PC-3 (cell line): ENCODE data around the gene SPG7. TPM values are rescaled to one million over a fixed set of nuclear protein-coding genes. Genes with fewer than 3 reads are reported as not detected.

ENCODE experiments used
- ATAC-seq: fragments of 200-7000 bp; cut with Tn5 transposase; 2 replicates; pipeline ENCODE4 v1.9.1; 2020; ENCODE audit warnings: mild to moderate bottlenecking, moderate library complexity
- BruUV-seq: library from RNA; stranded (reverse); fragments of 400-500 nt; replicated peaks from 2 replicates; lab custom pipeline; 2021; lab: Mats Ljungman, UMichigan
- CTCF ChIA-PET: fragments of 300-600 bp; sonication (Branson Sonifier 250); formaldehyde crosslinking; loops from one replicate; lab custom pipeline; 2022; ENCODE audit warnings: antibody characterized with exemption; lab: Charles Lee
- POLR2A ChIA-PET: fragments of 300-600 bp; sonication (Branson Sonifier 250); formaldehyde crosslinking; loops from one replicate; lab custom pipeline; 2022; ENCODE audit warnings: antibody characterized with exemption; ENCODE audit not compliant: unreplicated experiment; lab: Charles Lee
- DNase-seq: peaks from one replicate; pipeline ENCODE4 v3.0.0-alpha.2; 2015
- H2AFZ ChIP-seq: fragments of 300-600 bp; sonication (generic); 2 replicates; pipeline ENCODE4 v1.6.0; 2016; ENCODE audit warnings: antibody characterized with exemption, low read length
- H3F3A ChIP-seq: fragments of 300-600 bp; sonication (generic); one replicate; pipeline ENCODE4 v1.6.0; 2017; ENCODE audit warnings: antibody characterized with exemption, low read length, control low read depth, mild to moderate bottlenecking; ENCODE audit not compliant: unreplicated experiment
- H3K27ac ChIP-seq: fragments of 300-600 bp; sonication (generic); 2 replicates; pipeline ENCODE4 v1.5.1; 2016; ENCODE audit warnings: mild to moderate bottlenecking, low read length
- H3K27me3 ChIP-seq: fragments of 300-600 bp; sonication (generic); 2 replicates; pipeline ENCODE4 v1.6.1; 2016; ENCODE audit warnings: low read length, mixed read lengths
- H3K36me3 ChIP-seq: fragments of 300-600 bp; sonication (generic); 2 replicates; pipeline ENCODE4 v1.6.1; 2016; ENCODE audit warnings: low read depth, mixed run types, low read length, mixed read lengths
- H3K4me1 ChIP-seq: fragments of 300-600 bp; sonication (generic); 2 replicates; pipeline ENCODE4 v1.5.1; 2016; ENCODE audit warnings: low read length; ENCODE audit not compliant: insufficient read depth
- H3K4me2 ChIP-seq: fragments of 300-600 bp; sonication (generic); 2 replicates; pipeline ENCODE4 v1.6.0; 2016; ENCODE audit warnings: low read length
- H3K4me3 ChIP-seq: fragments of 300-600 bp; sonication (generic); 2 replicates; pipeline ENCODE4 v1.5.1; 2016; ENCODE audit warnings: mild to moderate bottlenecking, low read length, mixed read lengths
- H3K79me2 ChIP-seq: fragments of 300-600 bp; sonication (generic); 2 replicates; pipeline ENCODE4 v1.6.1; 2017; ENCODE audit warnings: low read length, mixed read lengths
- H3K9ac ChIP-seq: fragments of 300-600 bp; sonication (generic); 2 replicates; pipeline ENCODE4 v1.6.0; 2016; ENCODE audit warnings: mild to moderate bottlenecking, low read length
- H3K9me2 ChIP-seq: fragments of 300-600 bp; sonication (generic); replicated peaks from 2 replicates; pipeline ENCODE4 v1.6.1; 2016; ENCODE audit warnings: mixed run types, low read length, mixed read lengths
- H3K9me3 ChIP-seq: fragments of 300-600 bp; sonication (generic); 2 replicates; pipeline ENCODE4 v1.6.1; 2016; ENCODE audit warnings: low read length, mixed read lengths
- H4K20me1 ChIP-seq: fragments of 300-600 bp; sonication (generic); 2 replicates; pipeline ENCODE4 v1.6.1; 2016; ENCODE audit warnings: low read length, mixed read lengths
- EZH2 ChIP-seq: fragments of 300-600 bp; sonication (generic); IDR thresholded peaks from one replicate; pipeline ENCODE4 v1.6.1; 2017; ENCODE audit warnings: antibody characterized with exemption, mild to moderate bottlenecking, low read length; ENCODE audit not compliant: unreplicated experiment
- EZH2phosphoT487 ChIP-seq: fragments of 300-600 bp; sonication (generic); IDR thresholded peaks from 2 replicates; pipeline ENCODE4 v1.6.1; 2018; ENCODE audit warnings: mild to moderate bottlenecking, antibody characterized with exemption, low read length, borderline replicate concordance
- intact Hi-C: fragments of 100-400 bp; cut with micrococcal nuclease; formaldehyde crosslinking; loops from 2 replicates; pipeline ENCODE4 v1.9.0; 2023
- total RNA-seq: library from RNA; depleted of rRNA; stranded (reverse); fragments of >200 nt; gene quantifications from 2 replicates; pipeline ENCODE4 v1.2.3, GENCODE V29; 2014
- TF ChIP-seq, protein P1 (sequence below): fragments of 300-600 bp; sonication (generic); conservative IDR thresholded peaks from 2 replicates; pipeline ENCODE4 v1.5.1; 2017; ENCODE audit warnings: antibody characterized with exemption, low read depth, mild to moderate bottlenecking, low read length

SPG7 gene
- total RNA-seq, 1 experiment from 2014 or later = 106 TPM

DNA sequence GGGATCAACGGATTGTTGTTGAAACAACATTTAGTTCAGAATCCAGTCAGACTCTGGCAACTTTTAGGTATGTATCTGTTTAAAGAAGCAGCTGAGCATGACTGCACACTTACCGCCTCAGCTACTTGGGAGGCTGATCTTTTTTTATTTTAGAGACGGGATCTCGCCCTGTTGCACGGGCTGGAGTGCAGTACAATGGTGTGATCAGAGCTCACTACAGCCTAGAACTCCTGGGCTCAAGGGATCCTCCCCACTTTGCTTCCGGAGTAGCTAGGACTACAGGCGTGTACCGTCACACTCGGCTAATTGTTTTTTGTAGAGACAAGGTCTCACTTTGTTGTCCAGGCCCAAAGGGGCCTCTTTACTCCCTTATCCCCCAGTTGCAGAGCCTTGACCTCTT, 2.3 kb downstream of the SPG7 start:
- no peak for ATAC-seq
- BruUV-seq = no TSS peak
- Histone ChIP-seq H2AFZ (no peak overlapping the region), H4K20me1 (no peaks in the 10 kb centered on the region), H3K4me3 (no peak overlapping the region), H3K9me2 (no peaks in the 10 kb centered on the region), H3K27me3 (no peaks in the 10 kb centered on the region), H3K9me3 (no peaks in the 10 kb centered on the region), H3F3A (no peaks in the 10 kb centered on the region), H3K4me1 (peaks cover 23% of the 10 kb centered on the region), H3K9ac (no peak overlapping the region), H3K4me2 (no peak overlapping the region), H3K79me2 (peaks cover 46% of the 10 kb centered on the region), H3K36me3 (peaks cover 22% of the 10 kb centered on the region), H3K27ac (no peak overlapping the region)
- TF ChIP-seq, protein P1, sequence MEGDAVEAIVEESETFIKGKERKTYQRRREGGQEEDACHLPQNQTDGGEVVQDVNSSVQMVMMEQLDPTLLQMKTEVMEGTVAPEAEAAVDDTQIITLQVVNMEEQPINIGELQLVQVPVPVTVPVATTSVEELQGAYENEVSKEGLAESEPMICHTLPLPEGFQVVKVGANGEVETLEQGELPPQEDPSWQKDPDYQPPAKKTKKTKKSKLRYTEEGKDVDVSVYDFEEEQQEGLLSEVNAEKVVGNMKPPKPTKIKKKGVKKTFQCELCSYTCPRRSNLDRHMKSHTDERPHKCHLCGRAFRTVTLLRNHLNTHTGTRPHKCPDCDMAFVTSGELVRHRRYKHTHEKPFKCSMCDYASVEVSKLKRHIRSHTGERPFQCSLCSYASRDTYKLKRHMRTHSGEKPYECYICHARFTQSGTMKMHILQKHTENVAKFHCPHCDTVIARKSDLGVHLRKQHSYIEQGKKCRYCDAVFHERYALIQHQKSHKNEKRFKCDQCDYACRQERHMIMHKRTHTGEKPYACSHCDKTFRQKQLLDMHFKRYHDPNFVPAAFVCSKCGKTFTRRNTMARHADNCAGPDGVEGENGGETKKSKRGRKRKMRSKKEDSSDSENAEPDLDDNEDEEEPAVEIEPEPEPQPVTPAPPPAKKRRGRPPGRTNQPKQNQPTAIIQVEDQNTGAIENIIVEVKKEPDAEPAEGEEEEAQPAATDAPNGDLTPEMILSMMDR = no peak
- TF ChIP-seq EZH2 = no peak
- no peak for TF ChIP-seq EZH2phosphoT487
- ChIA-PET CTCF (no interaction called here), POLR2A (no interaction called here)
- intact Hi-C loops = no loop called here
- no peak for DNase-seq

DNA sequence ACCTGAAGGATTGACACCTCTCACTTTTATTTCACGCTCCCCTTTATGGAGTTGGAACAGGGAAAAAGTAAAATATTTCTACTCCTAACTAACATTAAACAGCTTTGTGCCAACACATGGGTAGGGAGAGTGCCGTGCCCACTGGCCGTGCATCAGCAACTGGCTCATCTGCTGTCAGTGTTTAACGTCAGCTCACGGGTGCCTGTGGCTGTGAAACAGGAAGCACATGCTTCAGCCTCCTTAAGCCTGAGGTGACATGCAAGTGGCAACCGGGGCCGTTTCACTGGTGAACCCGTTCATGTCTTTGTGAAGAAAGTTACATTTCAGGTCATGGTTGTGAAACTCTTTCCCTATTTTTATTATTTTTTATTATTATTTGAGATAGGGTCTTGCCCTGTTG, 3.2 kb downstream of the SPG7 start:
- BruUV-seq = no TSS peak
- ChIA-PET CTCF (no interaction called here), POLR2A (no interaction called here)
- Histone ChIP-seq H3K4me1 (peaks cover 14% of the 10 kb centered on the region), H3K4me3 (no peak overlapping the region), H2AFZ (no peak overlapping the region), H3F3A (no peaks in the 10 kb centered on the region), H4K20me1 (no peaks in the 10 kb centered on the region), H3K79me2 (peaks cover 46% of the 10 kb centered on the region), H3K27ac (no peak overlapping the region), H3K36me3 (peaks cover 24% of the 10 kb centered on the region), H3K4me2 (no peak overlapping the region), H3K9me3 (no peaks in the 10 kb centered on the region), H3K9ac (no peak overlapping the region), H3K27me3 (no peaks in the 10 kb centered on the region), H3K9me2 (no peaks in the 10 kb centered on the region)
- no peak for TF ChIP-seq EZH2
- TF ChIP-seq EZH2phosphoT487 = no peak
- TF ChIP-seq, protein P1 = no peak
- DNase-seq (no peak), ATAC-seq (no peak)
- intact Hi-C loops = no loop called here

DNA sequence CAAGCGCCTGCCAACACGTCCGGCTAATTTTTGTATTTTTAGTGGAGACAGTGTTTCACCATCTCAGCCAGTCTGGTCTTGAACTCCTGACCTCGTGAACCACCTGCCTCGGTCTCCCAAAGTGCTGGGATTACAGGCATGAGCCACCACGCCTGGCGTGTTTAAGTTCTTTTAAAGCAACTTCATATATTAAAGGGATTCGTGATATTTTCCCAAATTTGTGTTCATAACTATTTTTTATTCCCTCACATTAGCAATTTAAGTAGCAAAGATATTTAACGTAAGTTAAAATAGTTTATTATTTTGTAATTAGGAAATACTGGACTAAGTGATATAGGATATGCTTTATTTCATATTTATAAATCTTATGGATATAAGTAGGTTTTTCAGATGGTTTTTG, 4.2 kb downstream of the SPG7 start:
- no TSS peak for BruUV-seq
- Histone ChIP-seq H3K9ac (no peak overlapping the region), H3K9me3 (no peaks in the 10 kb centered on the region), H3K27me3 (no peaks in the 10 kb centered on the region), H3K27ac (no peak overlapping the region), H3K9me2 (no peaks in the 10 kb centered on the region), H3K4me3 (no peak overlapping the region), H3K79me2 (peaks cover 45% of the 10 kb centered on the region), H3K36me3 (peaks cover 28% of the 10 kb centered on the region), H3K4me1 (peaks cover 3% of the 10 kb centered on the region; the same call in 1 of the 2 replicates), H3K4me2 (no peak overlapping the region), H4K20me1 (no peaks in the 10 kb centered on the region), H2AFZ (no peak overlapping the region), H3F3A (no peaks in the 10 kb centered on the region)
- TF ChIP-seq, protein P1 = no peak
- TF ChIP-seq EZH2phosphoT487 = no peak
- no peak for TF ChIP-seq EZH2
- intact Hi-C loops = no loop called here
- no peak for DNase-seq
- POLR2A ChIA-PET = no interaction called here
- ATAC-seq = no peak
- CTCF ChIA-PET = no interaction called here
